ENCODE results near the gene PGS1. TPM values are rescaled to one million over a fixed set of nuclear protein-coding genes. Genes with fewer than 3 reads are reported as not detected.

Gene PGS1
- total RNA-seq, 4 donors from 2014 or later = 25.4 to 63.9 (median 38.4) TPM

DNA sequence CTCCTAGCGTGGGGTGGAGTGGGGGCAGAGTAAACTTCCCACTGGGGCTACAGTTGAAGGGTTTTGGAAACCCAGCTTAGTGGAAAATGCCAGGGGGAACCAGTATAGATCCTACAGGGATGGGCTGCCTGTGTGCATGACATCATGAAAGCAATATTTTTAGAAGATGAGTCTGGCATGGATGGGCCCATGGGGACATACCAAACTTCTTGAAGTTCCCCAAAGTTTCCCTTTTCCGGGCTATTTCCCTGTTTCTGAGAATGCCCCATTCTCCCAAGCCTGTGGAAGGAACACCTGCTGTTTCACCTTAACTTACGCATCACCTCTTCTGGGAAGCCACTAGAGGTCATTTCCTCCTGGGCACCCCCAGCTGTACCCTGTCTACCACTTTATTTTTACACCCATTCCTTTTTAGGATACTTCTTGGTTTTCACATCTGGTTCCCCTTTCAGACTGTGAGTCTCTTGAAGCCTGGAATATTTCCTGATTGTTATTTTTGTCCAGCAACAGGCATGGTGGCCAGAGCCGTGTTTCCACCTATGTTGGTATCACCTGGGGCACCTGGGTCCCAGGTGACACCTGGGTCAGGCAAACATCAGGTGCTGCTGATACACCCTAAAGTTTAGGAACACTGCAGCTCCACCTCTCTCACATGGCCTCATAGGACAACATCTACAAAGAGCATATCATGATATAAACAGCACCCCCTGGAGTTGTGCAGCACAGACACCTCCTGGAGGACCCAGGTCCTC, 28.4 kb upstream of the PGS1 start:
- TF ChIP-seq, protein P1, sequence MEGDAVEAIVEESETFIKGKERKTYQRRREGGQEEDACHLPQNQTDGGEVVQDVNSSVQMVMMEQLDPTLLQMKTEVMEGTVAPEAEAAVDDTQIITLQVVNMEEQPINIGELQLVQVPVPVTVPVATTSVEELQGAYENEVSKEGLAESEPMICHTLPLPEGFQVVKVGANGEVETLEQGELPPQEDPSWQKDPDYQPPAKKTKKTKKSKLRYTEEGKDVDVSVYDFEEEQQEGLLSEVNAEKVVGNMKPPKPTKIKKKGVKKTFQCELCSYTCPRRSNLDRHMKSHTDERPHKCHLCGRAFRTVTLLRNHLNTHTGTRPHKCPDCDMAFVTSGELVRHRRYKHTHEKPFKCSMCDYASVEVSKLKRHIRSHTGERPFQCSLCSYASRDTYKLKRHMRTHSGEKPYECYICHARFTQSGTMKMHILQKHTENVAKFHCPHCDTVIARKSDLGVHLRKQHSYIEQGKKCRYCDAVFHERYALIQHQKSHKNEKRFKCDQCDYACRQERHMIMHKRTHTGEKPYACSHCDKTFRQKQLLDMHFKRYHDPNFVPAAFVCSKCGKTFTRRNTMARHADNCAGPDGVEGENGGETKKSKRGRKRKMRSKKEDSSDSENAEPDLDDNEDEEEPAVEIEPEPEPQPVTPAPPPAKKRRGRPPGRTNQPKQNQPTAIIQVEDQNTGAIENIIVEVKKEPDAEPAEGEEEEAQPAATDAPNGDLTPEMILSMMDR (IDR thresholded peaks at IDR 0.05; ENCODE audit: low read depth) = no peak

DNA sequence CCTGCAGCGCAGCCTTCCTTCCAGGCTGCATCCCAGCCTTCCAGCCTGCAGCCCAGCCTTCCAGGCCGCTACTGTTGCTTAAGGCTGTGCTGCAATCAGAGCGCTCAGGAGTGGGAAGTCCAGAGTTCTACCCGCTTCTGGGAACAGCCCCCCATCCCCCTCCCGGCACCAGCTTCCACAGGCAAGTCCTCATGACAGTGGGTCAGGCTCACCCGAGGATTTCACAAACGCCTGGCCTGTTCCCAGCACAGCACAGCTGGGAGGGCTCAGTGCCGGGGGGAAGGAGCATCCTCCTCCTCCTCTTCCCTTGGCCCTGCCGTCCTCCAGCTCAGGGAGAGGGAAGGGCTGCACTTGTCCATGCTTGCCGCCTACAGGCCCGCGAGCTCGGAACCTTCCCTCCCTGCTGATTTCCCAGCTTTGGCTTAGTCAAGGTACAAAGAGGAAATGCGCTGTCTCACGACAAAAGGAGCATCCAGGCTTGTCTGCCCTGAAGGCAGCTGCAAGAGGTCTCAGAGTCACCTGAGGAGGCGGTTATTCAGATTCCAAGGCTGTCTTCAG, 26.9 kb upstream of the PGS1 start:
- TF ChIP-seq, protein P1 (IDR thresholded peaks at IDR 0.05; ENCODE audit: low read depth) = no peak

DNA sequence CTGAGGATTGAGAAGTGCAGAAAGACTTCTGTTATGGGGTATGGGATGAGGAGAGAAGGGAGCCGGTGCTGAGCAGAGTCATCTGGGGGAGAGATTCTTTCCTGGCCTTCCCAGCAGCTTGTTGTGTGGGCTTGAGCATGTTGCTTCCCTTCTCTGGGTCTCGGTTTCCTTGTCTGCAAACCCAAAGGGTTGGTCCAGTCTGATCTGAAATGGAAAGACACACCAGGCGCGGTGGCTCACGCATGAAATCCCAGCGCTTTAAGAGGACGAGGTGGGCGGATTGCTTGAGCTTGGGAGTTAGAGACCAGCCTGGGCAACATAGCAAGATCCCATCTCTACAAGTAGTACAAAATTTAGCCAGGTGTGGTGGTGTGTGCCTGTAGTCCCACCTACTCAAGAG, 24.6 kb upstream of the PGS1 start:
- TF ChIP-seq, protein P1 (IDR thresholded peaks at IDR 0.05; ENCODE audit: low read depth) = no peak

DNA sequence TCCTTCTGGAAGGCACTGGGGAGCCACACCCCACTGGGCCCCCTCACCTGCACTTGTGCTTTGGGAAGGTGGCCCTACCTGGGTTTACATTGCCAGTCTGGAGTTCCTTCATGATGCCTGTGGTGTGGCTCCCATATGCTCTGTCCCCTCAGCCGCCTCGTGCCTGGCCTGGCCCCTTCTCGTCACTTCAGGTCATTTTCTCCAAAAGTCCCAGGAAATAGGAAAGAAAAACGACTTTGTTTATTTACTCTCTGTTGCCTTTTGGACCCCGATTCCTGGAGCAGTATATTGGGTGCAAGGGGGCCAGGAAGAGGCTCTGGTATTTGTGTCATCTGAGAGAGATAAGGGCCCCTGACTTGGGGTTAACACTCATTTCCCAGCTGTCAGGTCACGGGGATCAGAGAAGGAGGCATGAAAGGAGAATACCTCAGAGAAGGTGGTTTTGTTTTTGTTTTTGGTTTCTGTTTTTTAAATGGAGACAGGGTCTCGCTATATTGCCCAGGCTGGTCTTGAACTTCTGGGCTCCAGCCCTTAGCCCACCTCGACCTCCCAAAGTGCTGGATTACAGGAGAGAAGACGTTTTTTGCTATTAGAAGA, 23.3 kb upstream of the PGS1 start:
- TF ChIP-seq, protein P1 (IDR thresholded peaks at IDR 0.05; ENCODE audit: low read depth) = no peak

DNA sequence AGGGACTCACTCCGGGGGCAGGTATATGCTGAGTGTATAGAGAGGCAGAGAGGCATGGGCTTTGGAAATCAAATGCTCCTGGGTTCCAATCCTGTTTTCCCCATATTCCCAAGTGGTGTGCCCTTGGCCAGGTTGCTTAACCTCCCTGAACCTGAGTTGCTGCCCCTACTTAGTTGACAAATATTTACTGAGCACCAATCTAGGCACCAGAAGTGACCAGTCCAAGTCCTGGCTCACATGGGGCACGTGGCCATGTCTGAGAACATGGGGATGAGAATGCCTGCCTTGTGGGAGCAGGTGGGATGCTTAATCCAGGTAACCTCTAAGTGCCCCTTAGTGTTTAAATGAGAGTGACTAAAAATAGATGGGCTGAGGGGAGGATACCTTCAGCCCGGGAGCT, 22.7 kb upstream of the PGS1 start:
- TF ChIP-seq, protein P1 (IDR thresholded peaks at IDR 0.05; ENCODE audit: low read depth) = no peak

DNA sequence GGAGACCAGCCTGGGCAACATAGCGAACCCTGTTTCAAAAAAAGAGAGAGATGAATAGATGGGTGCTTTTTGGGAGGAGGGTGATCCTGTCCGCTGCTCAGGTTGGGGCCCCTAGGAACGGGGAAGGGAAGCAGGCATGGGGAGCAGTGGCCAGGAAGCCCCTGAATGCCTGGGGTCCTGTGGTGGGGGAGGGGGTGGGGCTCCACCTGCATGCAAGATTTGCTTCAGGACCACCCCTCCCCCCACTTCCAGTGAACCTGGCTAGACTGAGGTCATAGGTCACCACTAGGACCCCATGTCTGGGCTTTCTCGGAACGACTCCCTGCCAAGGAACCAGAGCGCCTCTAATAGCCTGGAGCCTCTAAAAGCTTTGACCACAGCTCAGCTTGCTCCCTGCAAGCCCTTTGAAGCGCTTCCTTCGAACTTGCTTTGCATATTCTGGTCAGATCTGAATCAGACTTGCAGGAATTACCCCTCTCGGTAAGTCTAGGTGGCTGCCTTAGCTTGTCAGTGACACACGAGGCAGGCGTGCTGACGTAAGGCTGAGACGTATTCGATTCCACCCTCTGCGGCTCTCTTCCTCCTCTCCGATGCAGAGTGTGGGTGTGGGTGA, 22.2 kb upstream of the PGS1 start:
- TF ChIP-seq, protein P1 (IDR thresholded peaks at IDR 0.05; ENCODE audit: low read depth) = no peak

DNA sequence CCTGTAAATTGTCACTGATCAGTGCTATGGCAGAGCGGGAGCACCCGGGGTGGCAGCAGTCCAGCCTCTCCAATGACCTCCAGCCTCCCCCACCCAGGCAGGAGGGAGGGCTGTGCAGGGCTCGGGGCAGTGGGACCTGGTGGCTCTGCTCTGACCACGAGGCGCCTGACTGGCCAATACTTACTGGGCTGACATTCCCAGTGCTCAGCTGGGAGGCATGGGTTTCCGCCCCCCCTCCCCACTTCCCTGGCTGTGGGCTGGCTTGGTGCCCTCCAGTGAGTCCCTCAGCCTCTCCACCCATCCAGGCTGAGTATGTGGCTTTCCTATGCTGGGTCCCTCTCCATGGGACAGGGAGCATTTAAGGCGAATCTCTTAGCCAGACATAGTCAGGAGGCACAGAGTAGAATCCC, 21.3 kb upstream of the PGS1 start:
- TF ChIP-seq, protein P1 (IDR thresholded peaks at IDR 0.05; ENCODE audit: low read depth) = no peak

Measured in subcutaneous adipose tissue (tissue), 4 donors.